NCI-H2227 treated with DMSO at 0.1 percent for 48 hours (cell line): ENCODE measurements around the gene IFT88.

ENCODE experiments used
- DNase-seq: peaks from one replicate; lab custom pipeline; 2025; lab: John Stamatoyannopoulos, UW

The IFT88 gene

DNA sequence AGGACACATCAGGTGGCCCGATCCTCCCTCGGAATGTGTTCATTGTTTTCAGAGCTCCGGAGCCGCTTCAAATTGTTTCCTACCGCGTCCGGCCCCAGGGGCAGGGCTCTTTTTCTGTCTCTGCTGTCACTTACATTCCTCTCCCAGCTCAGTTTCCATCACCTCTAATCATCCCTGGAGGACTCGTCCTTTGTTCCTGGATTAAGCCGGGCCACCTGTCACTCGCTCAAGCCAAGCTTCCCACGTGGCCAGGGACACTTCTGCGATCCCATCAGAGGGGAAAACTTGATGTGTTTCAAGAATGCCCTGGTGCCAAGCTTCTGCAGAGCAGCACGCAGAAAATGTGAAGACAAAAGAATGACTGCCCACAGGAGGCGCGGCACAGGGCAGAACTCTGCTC lies 150.0 kb downstream of the IFT88 start:
- no peak for DNase-seq

DNA sequence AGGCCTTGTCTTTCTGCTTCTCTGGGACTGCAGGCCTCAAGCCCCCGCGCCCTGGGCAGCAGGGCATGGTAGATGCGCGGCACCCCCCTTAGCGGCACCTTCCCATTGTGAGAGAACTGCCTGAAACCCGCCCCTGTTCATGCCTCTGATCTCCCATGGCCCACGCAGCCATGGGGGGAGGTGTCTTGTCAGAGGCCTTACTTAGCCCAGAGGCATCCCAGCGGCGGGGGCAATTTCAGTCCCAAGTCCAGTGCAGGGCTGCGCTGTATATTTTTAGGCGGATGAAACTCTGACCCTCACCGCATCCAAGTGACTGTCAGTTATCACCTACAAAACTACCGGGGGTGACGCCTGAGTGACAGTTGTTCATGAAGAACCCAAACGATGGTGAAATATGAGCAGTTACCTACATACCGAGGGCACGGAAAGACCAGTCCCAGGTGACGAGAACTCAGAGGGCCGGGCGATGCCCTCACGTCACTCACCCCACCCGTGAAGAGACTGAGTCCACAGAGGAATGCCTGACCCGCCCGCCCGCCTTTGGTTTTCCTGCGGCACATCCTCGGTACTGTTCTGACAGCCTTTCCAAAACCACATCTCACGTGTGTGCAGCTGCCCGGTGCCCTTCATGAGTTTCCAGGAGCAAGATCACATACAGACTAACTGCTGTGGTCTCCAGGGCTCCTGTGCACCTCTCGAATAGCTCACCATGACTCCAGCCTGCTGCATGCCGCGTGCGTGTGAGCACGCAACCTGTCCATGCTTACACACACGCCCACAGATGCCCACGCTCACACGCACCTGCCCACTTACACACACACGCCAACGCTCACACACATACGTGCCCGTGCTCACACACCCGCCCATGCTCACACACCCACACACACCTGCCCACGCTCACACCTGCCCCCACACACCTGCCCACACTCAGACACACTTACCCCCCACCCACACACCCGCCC lies 150.9 kb downstream of the IFT88 start:
- no peak for DNase-seq

DNA sequence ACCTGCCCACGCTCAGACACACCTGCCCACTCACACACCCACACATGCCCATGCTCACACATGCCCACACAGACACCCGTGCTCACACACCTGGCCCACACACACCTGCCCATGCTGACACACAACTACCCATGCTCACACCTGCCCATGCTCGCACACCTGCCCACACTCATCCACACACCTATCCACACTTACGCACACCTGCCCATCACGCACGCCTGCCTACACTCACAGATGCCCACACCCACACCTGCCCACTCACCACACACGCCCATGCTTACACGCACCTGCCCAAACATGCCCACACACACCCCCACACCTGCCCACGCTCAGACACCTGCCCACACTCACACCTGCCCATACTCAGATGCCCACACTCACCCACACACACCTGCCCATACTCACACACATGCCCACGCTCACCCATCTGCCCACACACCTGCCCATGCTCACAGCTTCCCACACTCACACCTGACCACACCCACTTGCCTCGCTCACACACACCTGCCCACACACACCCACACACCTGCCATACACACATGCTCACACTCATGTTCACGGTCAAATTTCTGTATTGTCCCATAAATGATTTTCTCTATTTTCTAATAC lies 152.1 kb downstream of the IFT88 start:
- DNase-seq, result no peak

DNA sequence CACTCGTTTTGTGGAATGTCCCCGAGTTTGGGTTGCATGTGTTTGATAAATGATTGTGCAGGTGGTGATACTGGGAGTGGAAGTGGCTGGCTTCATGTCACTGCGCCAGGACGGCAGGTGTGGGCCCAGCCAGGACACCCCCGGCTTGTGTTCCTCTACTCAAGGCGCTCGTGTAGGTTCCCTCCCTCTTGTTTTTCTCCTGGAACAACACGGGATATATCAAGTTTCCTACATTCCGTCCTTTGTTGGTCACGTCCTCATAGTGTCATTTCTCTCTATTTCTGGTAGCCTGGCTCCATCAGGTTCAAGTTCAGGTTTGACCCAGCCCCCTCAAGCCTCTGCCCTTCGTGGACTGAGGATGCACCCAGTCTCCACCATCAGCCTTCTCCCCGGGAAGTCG lies 152.8 kb downstream of the IFT88 start:
- no peak for DNase-seq

DNA sequence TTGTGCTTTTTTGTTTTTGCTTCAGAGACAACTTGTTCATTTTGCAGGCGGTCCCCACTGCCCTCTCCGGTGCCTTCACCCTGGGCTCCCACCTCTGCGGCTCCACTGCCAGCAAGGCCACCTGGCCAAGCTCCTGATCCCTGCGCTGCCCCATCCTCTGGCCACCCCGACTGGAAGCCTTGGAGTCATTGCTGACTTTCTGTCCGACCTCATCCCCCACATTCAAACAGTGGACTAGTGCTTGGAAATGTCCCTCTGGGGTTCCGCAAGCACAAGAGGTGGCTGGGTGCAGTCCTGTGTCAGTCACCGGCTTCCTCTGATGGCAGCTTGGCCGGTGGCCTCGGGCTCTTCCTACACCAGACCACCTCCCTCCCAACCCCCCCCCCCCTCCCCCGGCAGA lies 153.5 kb downstream of the IFT88 start:
- DNase-seq, result no peak

DNA sequence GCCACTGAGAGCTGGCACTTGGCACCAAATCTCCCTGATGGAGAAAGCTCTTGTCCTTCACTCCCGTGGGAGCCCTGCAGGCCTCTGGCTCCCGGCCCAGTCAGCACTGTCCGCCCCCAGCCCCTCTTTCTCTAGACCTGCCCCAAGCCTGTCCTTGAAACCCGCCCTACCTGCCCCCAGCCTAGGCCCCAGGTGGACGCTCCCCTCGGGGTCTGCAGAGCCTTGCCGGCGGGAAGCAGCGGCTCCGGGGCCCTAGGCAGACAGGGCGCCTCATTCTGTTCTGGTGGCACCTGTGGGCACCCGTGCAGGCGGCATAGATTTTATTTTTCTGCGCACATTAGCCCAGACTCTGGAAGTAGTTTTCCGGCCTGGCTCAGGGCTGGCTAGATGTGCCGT lies 154.1 kb downstream of the IFT88 start:
- DNase-seq, result no peak

DNA sequence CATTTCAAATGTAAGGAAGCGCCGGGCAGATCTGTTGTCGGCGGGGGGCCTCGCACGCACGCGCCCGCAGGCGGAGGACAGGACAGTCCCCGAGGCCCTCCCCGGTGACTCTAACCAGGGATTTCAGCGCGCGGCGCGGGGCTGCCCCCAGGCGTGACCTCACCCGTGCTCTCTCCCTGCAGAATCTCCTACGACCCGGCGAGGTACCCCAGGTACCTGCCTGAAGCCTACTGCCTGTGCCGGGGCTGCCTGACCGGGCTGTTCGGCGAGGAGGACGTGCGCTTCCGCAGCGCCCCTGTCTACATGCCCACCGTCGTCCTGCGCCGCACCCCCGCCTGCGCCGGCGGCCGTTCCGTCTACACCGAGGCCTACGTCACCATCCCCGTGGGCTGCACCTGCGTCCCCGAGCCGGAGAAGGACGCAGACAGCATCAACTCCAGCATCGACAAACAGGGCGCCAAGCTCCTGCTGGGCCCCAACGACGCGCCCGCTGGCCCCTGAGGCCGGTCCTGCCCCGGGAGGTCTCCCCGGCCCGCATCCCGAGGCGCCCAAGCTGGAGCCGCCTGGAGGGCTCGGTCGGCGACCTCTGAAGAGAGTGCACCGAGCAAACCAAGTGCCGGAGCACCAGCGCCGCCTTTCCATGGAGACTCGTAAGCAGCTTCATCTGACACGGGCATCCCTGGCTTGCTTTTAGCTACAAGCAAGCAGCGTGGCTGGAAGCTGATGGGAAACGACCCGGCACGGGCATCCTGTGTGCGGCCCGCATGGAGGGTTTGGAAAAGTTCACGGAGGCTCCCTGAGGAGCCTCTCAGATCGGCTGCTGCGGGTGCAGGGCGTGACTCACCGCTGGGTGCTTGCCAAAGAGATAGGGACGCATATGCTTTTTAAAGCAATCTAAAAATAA lies 154.7 kb downstream of the IFT88 start:
- no peak for DNase-seq

DNA sequence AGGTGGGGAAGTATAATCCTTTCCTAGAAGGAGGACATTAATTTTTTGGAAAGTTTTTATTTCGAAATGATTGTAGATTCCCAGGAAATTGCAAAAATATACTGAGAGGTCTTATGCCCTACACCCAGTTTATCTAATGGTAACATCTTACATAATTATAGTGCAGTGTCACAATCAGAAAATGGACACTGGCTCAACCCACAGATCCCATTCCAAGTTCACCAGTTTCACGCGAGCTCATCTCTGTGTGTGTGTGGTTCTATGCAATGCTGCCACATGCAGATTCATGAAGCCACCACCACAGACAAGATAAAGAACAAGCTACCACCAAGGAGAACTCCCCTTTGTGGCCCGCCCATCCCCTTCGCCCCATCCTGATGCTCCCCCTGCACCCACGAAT lies 160.9 kb downstream of the IFT88 start:
- no peak for DNase-seq

DNA sequence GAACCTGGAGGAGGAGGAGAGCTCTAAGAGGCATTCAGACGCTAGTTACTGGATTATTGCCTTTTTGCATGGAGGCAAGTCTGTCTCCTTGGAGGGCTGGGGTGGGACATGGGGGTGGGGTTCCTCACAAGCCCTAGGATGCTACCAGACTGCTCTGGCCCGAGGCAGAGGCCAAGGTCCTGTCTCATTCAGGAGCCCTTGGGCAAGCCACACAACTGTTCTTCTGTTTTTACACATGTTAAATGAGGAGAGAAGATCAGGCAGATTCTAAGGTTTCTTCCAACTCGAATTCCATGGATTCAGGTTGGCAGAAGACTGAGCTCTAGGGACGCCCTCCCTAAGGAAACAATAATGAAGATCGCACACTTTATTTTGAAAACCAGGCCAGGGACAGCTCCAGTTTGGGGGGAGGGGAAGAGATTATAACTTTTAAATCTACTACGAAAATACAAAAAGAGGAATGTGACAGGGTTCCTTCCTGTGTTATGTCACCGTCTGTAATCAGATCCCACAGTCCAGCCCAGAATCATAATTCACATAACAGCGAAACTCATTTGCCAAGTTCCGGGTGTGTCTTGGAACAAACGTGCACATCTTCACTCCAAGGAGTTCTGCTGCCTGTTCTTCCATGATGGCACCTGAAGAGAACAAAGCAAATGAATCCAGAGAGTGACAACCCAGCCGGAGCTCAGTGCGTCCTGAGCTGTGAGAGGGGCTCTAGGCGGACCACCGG lies 161.8 kb downstream of the IFT88 start:
- DNase-seq, result no peak

DNA sequence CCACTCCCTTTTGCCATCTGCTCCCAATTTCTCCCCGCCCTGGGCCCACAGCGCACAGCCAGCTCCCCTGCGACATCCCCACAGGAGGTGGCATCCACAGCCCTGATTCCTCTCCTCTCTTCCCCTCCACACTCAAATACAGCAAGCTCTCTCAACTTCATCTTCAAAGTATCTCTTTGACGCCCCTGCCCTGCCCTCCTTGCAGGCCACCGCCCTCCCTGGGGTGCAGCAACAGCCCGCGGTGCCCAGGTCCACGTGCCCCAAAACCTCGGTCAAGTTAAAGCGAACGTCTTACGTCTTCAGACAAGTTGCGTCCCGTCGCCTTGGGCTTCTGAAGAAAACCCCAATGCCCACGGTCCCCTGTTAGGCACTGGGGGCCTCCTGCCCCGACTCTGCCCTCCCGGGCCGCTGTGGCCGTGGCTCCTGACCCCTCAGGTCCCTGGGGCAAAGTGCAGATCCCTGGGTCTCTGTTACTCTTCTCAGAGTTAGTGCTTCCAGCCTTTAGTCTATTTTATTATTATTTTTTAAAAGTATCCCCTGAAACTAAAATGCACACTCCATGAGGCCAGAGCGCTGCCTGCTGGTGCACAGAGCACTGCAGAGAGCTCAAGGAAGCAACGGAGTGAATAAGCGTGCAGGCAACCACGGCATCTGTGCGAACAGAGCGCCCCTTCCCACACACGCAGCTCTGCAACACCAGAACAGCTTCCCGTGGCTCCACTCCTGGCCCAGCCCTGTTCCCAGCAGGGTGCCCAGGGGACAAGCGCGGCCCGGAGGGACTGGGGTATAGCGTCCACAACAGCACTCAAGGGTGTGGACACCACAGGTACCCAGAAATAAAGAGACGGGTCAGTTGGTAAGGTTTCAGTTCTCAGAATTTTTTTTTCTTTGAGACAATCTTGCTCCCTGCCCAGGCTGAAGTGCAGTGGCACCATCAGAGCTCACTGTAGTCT lies 163.0 kb downstream of the IFT88 start:
- no peak for DNase-seq

DNA sequence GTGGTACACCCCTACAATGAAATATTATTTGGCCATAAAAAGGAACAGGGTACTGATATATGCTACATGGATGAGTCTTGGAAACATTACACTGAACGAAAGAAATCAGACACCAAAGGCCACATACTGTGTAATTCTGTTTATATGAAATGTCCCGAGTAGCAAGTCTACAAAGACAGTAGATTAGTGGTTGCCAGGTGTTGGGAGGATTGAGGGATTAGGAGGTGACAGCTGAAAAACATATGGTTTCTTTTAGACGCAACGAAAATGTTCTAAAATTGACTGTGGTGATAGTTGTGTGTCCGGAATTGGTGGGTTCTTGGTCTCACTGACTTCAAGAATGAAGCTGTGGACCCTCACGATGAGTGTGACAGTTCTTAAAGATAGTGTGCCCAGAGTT lies 171.7 kb downstream of the IFT88 start:
- no peak for DNase-seq

DNA sequence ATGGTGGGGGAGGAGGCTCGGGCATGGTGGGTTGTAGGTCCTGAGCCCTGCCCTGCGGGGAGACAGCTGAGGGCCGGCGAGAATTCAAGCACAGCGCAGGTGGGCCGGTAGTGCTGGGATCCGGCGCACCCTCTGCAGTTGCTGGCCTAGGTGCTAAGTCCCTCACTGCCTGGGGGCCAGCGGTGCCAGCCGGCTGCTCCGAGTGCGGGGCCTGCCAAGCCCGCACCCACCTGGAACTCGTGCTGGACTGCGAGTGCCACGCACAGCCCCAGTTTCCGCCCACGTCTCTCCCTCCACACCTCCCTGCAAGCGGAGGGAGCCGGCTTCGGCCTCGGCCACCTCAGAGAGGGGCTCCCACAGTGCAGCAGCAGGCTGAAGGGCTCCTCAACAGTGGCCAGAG lies 173.1 kb downstream of the IFT88 start:
- DNase-seq, result no peak
